ENCODE measurements around the gene GNS. TPM values are rescaled to one million over a fixed set of nuclear protein-coding genes. Genes with fewer than 3 reads are reported as not detected.

GNS gene
- total and polyA plus RNA-seq, 8 donors: 7.1 to 66.0 (median 26.0) TPM

DNA sequence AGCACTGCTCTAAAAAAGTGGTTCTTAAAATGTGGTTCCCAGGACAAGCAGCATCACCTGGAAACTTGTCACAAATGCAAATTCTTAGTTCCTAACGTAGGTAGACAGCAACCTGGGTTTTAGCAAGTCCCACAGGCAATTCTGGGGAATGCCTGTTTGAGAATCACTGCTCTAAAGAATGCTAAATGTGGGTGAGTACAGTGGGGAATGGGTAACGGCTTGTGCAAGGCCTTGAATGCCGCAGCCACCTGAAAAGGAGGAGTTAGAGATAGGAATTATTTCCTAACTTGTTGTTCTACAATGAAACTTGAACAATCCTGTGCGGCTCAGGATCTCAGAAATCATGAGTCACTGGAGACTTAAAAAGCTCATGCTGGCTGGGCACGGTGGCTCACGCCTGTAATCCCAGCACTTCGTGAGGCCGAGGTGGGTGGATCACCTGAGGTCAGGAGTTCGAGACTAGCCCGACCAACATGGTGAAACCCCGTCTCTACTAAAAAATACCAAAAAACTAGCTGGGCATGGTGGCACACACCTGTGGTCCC, 34.9 kb downstream of the GNS start:
- DNase-seq (no peak), FAIRE-seq (no peak), ATAC-seq (no peak)
- no peak overlapping the region for H3K4me3 ChIP-seq
- intact Hi-C loops (cut with DNase I): no loop called here
- H3K27ac ChIP-seq: no peak overlapping the region
- H3K36me3 ChIP-seq: peaks cover 0 to 34% (median 12%) of the 10 kb centered on the region in 3 donors
- no peaks in the 10 kb centered on the region for H3K9me3 ChIP-seq
- no peaks in the 10 kb centered on the region for H3K4me1 ChIP-seq
- 95 to 96% methylated on average over 11 of the region's 11 CpGs for WGBS, 2 donors
- TF ChIP-seq, protein P1, sequence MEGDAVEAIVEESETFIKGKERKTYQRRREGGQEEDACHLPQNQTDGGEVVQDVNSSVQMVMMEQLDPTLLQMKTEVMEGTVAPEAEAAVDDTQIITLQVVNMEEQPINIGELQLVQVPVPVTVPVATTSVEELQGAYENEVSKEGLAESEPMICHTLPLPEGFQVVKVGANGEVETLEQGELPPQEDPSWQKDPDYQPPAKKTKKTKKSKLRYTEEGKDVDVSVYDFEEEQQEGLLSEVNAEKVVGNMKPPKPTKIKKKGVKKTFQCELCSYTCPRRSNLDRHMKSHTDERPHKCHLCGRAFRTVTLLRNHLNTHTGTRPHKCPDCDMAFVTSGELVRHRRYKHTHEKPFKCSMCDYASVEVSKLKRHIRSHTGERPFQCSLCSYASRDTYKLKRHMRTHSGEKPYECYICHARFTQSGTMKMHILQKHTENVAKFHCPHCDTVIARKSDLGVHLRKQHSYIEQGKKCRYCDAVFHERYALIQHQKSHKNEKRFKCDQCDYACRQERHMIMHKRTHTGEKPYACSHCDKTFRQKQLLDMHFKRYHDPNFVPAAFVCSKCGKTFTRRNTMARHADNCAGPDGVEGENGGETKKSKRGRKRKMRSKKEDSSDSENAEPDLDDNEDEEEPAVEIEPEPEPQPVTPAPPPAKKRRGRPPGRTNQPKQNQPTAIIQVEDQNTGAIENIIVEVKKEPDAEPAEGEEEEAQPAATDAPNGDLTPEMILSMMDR (IDR thresholded peaks at IDR 0.05): no peak
- H3K27me3 ChIP-seq: no peaks in the 10 kb centered on the region

DNA sequence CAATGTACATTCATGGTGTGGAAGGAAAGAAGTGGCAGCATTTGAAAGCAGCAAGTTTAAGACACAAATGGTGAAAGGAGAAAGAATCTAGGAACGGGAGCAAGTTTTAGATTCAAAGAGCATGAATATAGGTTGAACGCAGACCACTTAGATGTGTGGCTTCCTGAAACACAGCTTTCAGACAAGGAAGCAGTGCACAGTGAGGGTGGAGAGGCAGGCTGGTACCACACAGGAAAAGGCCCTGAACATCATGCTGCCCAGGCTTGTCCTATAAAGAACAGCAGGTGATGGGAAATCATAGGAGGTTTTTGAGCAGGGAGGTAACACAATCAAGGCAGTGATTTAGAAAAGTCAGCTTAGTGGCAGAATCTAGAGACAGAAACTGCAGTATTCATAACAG, 35.6 kb downstream of the GNS start:
- Histone ChIP-seq H3K4me3 (no peak overlapping the region), H3K9me3 (no peaks in the 10 kb centered on the region), H3K36me3 (peaks cover 0 to 37% (median 12%) of the 10 kb centered on the region in 3 donors), H3K27ac (no peak overlapping the region), H3K4me1 (no peaks in the 10 kb centered on the region), H3K27me3 (no peaks in the 10 kb centered on the region)
- FAIRE-seq (no peak), DNase-seq (no peak), ATAC-seq (no peak)
- WGBS, 2 donors: 91 to 100% methylated on average over 2 of the region's 2 CpGs
- intact Hi-C loops (cut with DNase I): no loop called here
- TF ChIP-seq, protein P1 (IDR thresholded peaks at IDR 0.05): no peak

DNA sequence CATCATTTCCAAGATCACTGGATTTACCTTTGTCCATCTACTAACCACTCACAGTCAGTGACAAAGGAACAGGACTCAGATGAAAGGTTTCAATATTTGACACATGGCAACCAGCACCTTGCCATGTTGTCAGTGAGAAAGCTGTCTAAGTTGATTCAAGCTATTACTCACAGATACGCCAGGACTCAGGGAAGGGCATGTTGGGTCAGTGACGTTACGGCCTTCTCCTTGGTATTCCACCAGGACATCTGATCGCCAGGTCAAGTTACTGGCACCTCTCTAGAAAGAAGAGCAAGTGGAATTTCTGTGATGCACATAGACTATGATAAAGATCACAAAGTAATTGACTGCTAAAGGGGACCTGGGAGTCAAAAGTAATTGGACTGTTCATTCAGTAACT, 36.4 kb downstream of the GNS start:
- TF ChIP-seq, protein P1 (IDR thresholded peaks at IDR 0.05): no peak
- FAIRE-seq (no peak), DNase-seq (no peak), ATAC-seq (no peak)
- Histone ChIP-seq H3K9me3 (no peaks in the 10 kb centered on the region), H3K4me1 (no peaks in the 10 kb centered on the region), H3K27ac (no peak overlapping the region), H3K4me3 (no peak overlapping the region), H3K27me3 (no peaks in the 10 kb centered on the region), H3K36me3 (peaks cover 0 to 37% (median 12%) of the 10 kb centered on the region in 3 donors)
- intact Hi-C loops (cut with DNase I): no loop called here
- WGBS, 2 donors: 96% methylated on average over 4 of the region's 4 CpGs

DNA sequence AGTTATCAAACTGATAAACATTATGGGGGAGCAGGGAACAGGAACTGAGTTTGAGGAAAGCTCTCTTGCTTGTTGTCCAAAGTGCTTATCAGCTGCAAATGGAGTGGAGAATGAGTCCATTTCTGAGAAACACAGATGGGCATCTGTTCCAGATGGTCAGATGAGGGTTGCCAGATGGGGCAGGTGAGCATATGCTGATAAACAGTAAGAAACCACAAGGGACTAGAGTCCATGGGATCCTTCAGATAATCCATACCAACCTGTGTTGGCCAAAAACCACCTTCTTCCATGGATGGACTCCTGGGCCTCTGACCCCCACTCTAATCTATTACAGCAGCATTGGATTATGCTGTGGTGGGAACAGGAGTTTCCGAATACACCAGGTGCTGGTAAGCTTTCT, 38.3 kb downstream of the GNS start:
- WGBS, 2 donors: 96 to 100% methylated on average over 1 of the region's 1 CpG
- Histone ChIP-seq H3K9me3 (no peaks in the 10 kb centered on the region), H3K27ac (no peak overlapping the region), H3K27me3 (no peaks in the 10 kb centered on the region), H3K4me1 (no peaks in the 10 kb centered on the region), H3K4me3 (no peak overlapping the region), H3K36me3 (peaks cover 0 to 48% (median 16%) of the 10 kb centered on the region in 3 donors)
- intact Hi-C loops (cut with DNase I): no loop called here
- no peak for DNase-seq
- TF ChIP-seq, protein P1 (IDR thresholded peaks at IDR 0.05): no peak
- FAIRE-seq: no peak
- no peak for ATAC-seq

DNA sequence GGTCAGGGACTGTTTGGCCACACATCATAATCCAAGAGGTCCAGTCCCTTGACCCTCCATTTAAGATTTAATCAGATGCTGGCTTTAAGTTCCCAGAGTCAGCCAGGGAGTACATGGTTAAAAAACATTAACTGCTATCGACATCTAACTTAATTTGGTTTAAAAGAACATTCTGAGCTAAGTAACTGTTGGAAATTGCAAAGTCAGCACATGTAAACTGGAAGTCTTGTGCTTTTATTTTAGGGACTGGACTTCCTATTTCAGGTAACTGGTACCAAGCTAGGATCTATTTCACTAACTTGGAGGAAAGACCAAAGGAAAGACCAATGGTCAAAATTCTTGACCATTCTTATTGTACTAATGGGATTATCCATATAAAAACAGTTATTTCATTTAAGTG, 40.6 kb downstream of the GNS start:
- H3K27me3 ChIP-seq: no peaks in the 10 kb centered on the region
- H3K9me3 ChIP-seq: no peaks in the 10 kb centered on the region
- ATAC-seq: no peak
- no peak overlapping the region for H3K27ac ChIP-seq
- WGBS, 2 donors: 88 to 93% methylated on average over 1 of the region's 1 CpG
- intact Hi-C loops (cut with DNase I): no loop called here
- peaks cover 0 to 54% (median 16%) of the 10 kb centered on the region in 3 donors for H3K36me3 ChIP-seq
- TF ChIP-seq, protein P1 (IDR thresholded peaks at IDR 0.05): no peak
- H3K4me3 ChIP-seq: no peak overlapping the region
- FAIRE-seq: no peak
- no peak for DNase-seq
- no peaks in the 10 kb centered on the region for H3K4me1 ChIP-seq

Data from pancreas (tissue), 10 donors.